Islet of Langerhans (tissue), 1 donor: Measurements from ENCODE around the gene FAM204A.
A peak's percentile ranks its signal among the peaks of the same experiment; 100 is the strongest.

ENCODE experiments used
- FAIRE-seq: peaks from one replicate; lab custom pipeline; 2011; peaks lifted over from hg19 to GRCh38; lab: Jason Lieb, UNC

FAM204A gene

GRCh38 chr10:118330295-118331076, 11.6 kb downstream of the FAM204A start:
- FAIRE-seq: no peak

GRCh38 chr10:118324140-118324539, 18.0 kb downstream of the FAM204A start:
- FAIRE-seq: no peak

DNA sequence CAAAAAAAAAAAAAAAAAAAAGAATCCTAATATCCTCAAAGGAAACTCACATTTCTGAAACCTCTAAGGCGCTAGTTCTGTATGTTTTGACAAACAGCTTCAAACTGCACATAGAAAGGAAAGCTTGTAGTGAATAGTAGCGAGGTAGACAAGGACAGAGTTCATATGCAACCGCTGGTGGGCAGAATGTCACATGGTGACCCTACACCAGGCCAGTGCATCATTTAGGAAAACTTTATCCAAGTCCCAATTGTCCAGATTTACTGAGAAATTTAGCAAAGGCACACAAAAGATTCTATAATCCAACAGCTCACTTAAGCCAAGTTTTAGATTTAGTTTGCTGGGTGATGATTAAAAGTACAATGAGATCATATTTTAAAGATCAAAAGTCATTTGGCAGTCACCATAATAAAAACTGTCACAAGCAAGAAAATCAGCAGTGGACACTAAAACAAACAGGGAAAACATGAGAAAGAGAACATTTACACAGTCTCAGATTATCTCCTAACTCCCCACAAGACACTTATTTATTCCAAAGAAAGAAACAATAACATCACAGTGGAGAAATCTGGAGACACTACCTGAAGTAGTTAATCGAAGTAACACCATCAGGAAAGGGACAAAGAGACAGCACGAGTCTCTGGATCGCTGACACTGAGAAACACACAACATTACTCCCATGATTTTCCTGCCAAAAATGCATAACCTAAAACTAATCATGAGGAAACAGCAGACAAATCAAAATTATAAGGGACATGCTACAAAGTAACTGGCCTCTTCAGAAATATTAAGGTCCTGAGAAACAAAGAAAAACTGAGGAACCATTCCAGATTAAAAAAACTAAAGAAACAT, 20.2 kb downstream of the FAM204A start:
- FAIRE-seq: no peak

GRCh38 chr10:118315629-118316028, 26.5 kb downstream of the FAM204A start:
- peak; percentile 38 for FAIRE-seq

DNA sequence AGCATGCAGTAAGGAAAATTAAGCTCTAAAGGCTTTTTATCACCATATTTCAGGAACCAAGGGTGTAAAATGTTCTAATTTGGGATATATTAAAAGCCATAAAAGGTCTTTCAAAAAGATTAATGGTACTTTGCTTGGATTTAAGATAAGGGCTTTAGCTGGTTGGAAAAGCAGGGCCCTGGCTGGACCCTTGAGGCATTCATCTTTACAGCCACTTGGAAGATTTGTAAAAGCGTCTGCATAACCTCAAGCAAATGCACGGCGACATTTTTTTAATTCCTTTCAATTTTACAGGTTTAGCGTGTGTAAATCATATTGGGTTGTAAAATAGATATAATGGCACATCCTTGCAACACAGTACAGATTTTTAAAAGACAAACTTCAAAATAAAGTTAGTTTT, 27.2 kb downstream of the FAM204A start:
- peak; percentile 36 for FAIRE-seq

DNA sequence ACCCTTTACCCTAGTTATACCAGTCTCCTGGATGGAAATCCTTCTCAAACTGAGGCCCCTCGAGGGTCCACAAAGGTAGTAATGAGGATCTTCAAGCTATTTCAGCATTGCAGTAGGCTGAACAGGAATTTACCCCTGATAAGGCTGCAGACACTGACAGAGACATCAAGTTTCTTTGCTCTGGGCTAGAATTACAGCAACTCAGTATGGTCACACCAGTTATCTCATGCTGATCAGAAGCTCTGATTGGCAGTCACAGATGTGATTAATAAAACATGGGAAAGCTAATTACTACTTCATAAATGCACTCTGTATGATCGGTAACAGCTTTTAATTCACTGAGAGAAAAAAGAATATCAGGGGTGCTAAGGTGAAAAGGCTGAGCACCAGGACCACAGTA, 30.6 kb downstream of the FAM204A start:
- FAIRE-seq: no peak

DNA sequence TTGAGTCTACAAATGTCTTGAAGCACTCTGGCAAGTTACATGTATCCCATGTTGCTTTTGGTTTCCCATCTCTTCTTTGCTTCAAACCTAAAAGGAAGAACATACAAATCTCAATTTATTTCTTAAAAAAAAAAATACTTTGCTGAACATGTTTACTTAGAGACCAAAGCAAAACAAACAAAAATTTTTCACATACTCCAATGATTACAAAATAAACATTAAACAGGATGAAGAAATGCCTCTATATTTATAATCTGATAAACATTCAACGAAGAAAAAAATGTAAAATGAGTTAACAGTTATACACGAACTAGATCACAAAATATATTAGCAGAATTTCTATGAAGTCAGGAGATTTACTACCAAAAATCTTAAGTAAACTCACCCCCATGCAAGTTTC, 31.3 kb downstream of the FAM204A start:
- no peak for FAIRE-seq

DNA sequence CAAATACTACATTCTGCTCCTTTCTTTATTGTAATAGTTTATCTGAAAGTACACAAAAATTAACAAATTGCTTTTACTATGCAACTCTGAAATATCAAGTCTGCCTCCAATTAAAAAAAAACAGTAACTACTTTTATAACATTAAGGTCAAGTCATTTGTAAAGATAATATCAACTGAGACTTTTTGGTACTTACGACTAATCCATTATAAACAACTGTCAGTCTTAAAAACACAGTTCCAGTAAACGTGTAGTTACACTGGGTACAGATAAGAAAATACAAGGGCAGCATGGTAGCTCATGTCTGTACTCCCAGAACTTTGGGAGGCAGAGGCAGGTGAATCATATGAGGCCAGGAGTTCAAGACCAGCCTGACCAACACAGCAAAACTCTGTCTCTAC, 32.2 kb downstream of the FAM204A start:
- FAIRE-seq: no peak

DNA sequence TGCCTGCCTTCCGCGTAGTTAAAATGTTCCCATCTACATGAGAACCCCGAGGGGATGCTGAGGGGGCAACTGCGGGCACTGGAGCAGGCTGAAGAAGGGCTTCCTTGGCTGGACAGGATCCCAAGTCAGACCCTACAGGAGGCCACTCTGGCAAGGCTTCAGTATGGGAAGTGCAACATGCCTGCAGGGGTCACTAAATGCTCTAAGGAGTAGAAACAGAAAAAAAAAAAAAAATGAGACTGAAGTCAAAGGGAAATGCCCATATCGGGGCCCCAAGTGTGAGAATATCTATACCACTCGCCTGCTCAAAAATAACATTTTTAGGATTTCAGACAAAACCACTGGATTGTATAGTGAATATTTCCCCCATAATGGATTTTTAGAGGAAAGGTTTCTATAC, 33.5 kb downstream of the FAM204A start:
- no peak for FAIRE-seq

- no peak for FAIRE-seq
Measured at GRCh38 chr10:118307859-118308258, 34.3 kb downstream of the FAM204A start.

DNA sequence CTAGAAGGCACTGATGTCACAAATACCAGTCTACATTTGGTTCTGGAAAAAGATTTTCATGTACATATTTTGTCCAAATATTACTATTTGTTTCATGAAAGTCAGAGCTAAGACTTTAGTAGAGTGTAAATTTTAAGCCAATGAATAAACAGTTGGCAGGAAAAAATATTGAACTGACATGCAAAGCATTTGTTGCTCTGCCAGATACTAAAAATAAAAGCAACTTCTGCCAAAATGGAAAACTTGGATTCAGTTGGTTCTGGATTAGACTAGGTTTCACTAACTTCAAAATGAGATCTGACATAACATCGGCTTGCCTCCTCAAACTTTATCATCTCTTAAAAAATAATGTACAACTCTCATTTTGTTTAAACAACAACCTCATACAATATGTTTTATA, 34.9 kb downstream of the FAM204A start:
- FAIRE-seq: peak; percentile 30

GRCh38 chr10:118305730-118306129, 36.4 kb downstream of the FAM204A start:
- FAIRE-seq: no peak

GRCh38 chr10:118304521-118304920, 37.6 kb downstream of the FAM204A start:
- no peak for FAIRE-seq

DNA sequence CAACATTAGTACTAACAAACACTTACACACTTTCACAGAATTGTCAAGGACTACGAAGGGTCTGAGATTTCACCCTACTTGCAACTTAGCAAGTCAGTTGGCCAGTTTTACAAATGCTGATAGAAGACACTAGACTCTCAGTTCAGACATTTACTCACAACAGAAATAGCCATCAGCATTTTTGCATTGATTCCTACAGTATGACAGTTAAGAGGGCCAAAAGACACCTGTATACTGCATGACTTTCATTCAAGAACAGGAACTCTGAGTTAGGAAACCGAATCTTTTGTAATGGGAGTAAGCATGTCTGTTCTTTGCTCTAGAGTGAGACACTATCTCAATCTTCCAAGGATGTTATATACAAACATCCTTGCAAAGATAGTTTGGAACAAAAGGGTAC, 40.9 kb downstream of the FAM204A start:
- no peak for FAIRE-seq

GRCh38 chr10:118300320-118300719, 41.8 kb downstream of the FAM204A start:
- peak; percentile 5 for FAIRE-seq

DNA sequence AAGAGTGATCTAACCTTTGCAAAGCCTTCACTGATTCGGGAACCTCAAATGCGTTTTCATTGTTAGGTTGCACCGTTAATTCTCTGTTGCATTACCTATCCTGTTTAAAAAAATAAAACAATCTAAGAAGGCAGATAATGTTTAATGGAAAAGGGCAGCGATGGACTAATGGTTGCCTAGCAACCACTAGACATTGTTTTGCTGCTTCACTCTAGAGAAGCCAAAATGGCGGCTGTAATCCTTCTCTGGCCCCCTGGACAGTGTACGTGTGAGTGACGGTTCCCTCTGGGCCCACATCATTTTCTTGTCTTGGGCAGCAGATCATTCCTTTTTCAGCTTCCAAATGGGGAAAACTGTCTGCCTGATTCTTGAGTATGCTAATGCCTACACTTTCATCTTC, 43.3 kb downstream of the FAM204A start:
- FAIRE-seq: no peak

DNA sequence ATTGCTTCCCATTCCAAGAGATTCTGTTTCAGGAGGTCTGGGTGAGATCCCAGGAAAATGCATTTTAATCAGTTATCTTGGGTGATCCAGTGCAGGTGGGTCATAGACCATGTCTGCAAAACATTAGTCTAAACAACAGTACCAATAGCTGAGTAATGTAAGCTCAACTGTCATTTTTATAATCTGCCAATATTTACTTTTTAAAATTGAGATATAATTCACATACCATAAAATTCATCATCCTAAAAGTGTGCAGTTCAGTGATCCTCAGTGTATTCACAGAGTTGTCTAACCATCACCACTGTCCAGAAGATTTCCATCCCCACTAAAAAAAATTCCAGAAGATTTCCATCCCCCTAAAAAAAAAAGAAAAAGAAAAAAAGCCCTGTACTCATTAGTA, 51.0 kb downstream of the FAM204A start:
- no peak for FAIRE-seq

DNA sequence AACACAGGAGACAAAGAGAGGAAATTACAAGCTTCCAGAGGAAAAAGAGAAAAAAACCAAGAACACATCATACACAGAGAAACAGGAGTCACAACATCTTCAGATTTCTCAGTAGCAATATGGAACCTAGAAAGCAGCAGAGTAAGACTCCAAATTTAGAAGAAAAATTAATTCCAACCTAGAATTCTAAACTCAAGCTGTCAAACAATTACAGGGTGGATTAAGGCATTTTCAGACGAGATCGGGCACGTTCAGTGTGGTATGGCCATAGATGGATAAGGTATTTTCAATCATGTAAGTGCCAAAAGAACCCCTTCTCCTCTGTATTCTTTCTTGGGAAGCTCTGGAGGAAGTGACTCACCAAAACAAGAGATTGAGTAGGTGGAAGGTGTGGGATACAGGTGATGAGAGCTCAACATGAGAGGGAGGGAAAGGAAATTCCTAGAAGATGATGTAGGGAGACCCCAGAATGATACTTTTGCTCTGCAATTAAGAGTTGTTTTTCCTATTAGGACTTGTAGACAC, 51.6 kb downstream of the FAM204A start:
- no peak for FAIRE-seq

- no peak for FAIRE-seq
Measured at GRCh38 chr10:118287076-118287806, 54.9 kb downstream of the FAM204A start.

- no peak for FAIRE-seq
Measured at GRCh38 chr10:118286051-118286838, 55.9 kb downstream of the FAM204A start.

- no peak for FAIRE-seq
Measured at GRCh38 chr10:118282670-118283069, 59.5 kb downstream of the FAM204A start.

GRCh38 chr10:118278649-118279048, 63.5 kb downstream of the FAM204A start:
- no peak for FAIRE-seq
